ENCODE data around the gene GABRG3.

Gene GABRG3

DNA sequence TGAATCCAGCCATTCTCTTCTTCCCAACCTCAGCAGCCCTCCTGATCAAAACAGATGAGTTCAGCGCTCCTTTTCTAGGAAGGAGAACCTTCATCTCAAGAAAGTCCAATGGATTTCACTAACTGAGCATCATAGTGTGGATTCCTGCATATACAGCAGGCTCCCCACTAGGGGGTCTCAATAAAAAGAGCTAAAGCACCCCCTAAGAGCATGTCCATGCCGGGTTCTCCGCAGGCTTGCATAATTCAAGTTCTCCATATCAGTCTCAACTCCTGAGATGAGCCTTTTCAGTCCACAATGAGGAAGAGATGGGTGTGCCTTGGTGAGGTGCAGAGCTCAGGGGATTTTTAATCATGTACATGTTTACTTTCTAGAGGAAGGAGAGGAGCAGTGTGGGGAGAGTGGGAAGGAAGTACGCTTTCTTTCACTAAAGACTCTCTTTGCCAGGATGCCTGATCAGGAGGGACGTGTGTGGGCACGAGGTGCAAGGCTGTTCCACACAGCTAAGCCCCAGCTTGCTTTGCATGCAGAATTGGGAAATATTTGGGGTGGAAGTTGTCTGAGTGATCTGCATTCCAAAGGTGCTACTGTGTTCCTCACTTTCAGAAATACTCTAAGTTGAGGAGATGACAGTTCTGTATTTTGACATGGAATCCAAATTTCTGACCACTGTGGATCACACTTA, 564.6 kb downstream of the GABRG3 start:
- DNase-seq = no peak

DNA sequence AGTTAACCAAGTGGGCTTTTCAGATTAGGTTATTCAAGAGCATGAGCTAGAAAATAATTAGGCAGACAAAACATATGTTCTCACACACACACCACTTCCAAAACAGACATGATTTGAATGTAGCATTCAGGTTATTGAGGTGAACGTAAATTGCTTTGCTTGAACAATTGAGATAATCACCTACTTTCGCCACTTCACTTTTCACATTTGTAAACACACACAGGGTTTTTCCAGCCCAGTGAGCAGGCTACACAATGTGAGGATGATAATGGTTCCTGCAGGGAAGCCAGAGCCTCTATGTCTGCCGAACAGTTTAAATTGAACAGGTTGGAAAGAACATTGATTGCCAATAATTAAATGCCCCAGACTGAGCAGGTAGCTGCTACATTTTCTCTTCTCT, 567.3 kb downstream of the GABRG3 start:
- no peak for DNase-seq

DNA sequence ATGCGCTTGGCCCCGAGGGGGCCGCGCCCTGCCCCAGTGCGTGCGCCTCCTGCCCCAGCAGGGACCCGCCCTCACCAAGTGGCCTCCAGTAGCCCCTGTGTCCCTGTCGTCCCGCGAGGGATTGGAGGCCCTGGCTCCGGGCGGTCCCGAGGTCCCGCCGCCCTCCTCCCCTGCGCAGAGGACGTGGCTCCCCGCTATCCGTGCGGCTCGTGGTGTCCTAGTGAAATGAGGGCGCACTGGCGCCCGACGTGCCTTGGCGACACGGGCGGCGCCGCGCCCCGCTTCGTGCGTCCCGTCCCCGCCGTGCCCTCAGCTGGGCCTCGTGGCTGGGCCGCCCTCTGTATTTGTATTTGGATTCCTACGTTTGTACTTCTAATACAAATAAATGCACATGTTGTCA, 570.6 kb downstream of the GABRG3 start:
- no peak for DNase-seq

DNA sequence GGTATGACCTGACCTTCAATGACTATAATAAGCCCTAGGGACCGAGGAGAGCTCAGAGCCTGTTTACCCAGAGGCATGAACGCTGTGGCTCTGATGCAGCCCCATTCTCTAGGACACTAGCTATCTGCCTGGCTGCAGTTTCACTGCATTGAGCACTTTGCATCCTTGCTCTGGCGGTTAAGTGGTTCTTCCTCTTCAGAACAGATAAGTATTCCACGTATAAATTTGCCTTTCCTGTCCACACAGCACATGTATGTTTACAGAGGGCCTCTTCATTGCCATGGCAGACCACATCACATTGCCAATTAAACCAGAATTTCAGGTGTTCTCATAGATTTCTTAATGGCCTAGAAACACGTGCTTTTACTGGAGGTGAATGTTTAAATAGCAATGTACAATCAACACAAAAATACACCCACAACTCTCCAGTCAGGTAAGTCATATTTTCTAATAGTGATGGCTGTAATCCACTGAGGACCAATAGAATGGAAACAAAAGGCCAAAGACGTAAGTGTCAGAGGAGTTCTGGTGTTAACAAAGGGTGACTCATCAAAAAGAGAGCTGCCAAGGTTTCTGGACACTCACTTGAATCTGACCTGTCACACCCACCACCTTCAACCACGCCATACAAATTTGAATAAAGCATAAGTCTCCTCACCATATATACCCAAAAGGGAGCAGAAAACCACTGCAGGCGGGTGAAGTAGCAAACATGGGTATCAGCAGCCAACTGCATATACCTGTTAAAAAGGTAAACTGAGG, 574.7 kb downstream of the GABRG3 start:
- no peak for DNase-seq

DNA sequence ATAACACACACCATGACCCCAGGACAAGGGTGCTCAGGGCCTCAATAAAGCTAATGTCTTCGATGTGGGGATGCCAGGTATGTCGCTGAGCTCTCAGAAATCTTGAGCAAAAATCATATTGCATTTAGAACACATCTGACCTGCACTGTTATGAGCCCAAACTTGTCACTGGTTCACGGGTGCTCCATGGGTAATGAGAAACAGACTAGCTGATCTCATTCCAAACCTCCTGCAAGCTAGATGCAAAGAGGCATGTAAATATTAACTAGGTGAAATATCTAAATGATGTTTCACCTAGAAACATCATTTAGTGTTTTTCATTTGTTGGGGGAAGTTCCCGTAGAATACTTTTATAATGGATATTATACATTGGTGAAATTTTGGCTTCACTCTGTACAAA, 578.8 kb downstream of the GABRG3 start:
- DNase-seq = no peak

DNA sequence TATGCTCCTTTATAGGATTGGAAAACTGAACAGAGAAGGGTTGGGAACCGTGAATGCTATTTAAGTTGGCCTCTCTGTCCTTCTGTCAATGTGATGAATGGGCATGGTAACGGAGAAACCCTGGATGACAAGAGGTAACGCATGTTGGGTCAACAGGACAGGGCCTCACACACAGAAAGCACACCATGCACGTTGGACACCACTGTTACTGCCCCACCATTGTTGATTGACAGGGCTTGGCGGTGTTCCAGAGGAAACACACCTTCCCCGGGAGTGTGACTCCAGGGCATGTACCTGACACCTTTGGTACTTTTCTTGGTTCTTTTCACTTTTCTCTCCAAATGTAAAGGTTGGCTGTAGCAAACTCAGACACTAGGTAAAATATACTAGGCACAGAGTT, 579.7 kb downstream of the GABRG3 start:
- no peak for DNase-seq

DNA sequence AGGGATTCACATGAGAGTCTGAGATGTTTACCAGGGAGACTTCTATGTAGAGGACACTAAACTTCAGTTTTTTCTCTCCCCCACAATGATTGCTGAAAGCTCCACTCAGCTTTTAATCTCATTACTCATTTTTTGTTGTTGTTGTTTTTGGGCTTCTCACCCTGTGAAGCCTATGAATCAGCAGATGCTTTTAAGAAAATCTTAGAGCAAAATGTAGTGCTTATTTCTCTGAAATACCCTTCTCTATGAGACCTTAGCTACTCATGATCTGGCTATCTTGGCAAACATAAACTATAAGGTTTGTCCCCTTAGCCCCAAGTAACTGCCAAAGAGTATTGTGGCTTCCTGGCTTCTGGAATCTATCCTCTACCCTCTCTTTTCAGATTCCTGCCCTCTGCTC, 590.8 kb downstream of the GABRG3 start:
- DNase-seq = no peak

DNA sequence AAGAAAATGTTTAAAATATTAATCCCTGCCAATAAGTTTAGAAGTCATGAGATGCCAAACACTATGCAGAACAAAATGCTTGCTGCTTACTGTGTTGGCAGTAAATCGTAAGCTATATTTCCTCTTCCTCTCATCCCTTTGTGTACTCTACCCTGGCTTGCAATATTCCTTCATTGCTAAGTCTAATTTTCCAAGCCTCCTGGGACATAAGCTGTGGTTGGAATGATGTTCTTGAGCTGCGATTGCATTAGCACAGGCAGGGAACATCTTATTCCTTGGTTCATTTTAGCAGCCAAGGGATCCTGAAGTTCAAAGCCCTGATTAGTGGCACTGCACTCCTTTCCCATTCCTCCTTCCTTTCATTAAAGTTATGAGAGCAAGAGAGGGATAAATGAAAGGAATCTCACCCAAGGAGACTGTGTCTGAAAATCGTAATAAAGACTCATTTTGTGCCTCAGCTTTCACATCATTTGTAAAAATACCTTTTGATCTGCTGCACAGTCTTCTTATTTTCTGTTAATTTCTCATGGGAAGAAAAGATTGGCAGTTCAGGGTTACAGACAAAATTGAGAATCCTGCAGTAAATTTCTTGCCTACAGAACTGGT, 592.9 kb downstream of the GABRG3 start:
- DNase-seq = no peak

DNA sequence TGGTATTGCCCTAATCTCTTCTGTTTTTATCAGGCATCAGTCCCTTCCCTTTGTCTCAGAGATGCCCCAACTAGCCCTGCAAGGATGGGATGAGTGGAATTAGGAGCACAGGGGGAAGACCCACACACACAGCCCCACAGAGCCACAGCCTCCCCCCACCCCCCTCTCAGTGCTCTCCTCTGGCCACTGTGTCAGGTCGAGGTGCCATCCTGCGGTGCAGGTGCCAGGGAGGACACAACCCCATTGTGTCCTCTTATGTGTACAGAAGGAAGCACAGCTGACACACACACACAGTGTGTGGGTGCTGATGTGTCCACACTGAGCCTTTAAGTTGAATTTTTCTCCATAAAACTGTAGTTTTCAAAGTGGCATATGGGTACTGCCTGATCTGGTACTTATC, 593.7 kb downstream of the GABRG3 start:
- no peak for DNase-seq

DNA sequence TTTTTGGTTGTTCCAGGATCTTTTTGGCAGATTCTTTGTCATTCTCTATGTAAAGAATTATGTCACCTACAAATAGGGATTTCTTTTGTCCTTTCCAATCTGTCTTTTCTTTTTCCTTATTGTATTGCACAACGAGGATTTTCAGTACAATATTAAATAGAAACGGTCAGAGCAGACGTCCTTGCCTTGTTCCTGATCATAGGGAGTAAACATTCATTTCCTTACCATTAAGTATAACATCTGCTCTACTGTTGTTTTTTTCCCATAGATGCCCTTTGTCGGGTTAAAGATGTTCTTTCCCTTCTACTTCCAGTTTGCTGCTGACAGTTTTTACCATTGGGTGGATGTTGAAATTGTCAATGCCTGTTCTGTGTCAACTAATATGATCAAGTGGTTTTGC, 599.8 kb downstream of the GABRG3 start:
- no peak for DNase-seq

DNA sequence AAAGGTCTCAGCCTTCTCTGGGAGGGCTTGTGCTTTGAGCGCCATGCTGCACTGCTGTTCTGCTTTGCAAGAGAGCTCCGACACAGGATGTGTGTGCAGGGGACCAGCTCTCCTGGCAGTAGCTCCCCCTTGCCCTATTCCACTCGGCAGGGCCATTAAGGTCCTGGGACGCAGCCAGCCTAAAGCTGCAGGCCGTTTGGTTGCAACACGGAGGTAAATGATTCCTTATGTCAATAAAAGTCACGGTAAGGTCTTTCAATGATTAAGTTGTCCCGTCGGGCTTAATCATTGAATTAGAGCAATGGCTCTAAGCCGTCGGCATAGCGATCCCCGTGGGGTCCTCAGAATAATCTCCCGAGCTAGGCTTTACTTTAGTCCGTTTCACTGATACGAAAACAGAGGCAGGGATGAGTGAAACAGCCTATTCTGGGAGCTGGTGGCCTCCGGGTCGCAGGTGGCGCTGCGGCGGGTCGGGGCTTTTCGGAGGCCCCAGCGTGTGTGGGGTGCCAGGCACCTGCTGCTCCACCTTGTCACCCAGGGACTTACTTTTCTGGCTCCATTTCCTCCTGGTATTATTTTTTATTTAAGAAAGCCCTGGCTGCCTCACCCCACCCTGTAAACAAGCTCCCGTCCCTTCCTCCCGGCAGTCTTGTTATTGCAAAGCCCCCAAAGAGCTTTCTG, 603.0 kb downstream of the GABRG3 start:
- DNase-seq = no peak

DNA sequence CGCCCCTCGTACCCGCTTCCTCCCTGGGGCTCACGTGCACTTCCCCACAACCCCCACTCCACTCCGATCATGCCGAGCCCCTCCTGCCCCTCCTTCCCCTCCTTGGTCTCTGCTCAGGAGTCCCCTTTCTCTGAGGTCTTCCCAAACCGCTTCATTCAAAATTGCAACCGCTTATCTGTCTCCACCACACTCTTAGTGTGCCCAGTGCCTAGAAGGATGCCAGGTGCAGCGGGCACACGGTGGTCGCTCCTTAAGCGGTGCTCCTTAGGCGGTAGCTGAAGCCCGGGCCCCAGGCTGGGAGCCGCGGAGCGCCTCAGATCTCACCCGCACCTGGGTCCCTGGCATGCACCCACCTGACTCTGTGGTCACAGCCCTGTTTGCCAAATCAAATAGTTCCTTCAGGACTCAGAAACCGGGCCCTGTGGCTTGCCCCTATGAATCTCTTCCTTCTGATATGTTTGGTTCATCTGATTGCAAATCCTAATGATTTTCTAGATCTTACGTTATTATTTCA, 603.6 kb downstream of the GABRG3 start:
- DNase-seq = no peak

DNA sequence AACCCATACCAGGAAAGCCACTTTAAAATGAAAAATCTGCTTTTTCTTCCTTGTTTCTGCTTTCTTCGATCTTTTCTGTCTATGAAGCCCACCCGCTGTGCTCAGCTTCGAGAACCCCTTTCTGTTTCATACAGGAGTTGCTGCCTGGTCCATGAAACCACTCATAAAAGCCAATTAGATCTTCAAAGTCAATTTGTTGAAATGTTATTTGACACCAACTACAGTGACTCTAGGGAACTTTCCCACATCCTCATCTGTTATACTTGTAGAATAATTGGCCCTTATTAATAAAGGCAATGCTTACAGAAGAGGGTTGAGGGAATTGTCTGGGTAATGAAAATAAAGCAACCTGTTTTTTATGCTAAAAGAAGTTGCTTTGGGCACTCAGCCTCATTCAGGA, 604.5 kb downstream of the GABRG3 start:
- DNase-seq = no peak

DNA sequence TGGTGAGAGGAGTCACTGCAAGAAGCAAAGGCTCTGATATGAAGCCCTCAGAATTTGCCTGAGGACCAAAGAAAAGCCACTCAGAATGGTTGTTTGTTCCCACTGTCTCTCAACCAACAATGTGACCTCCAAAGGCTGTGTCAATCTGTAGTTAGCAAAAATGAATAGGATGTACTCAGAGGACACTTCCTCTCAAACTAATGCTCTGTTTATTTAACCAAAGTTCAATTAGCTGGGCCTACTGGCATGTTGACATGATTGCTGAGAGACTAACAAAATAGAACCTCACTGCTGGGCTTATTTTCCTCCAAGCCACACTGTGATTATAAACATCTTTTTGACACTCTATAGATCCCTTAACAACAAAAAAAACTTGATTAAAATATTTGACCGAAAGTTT, 605.6 kb downstream of the GABRG3 start:
- DNase-seq = no peak

DNA sequence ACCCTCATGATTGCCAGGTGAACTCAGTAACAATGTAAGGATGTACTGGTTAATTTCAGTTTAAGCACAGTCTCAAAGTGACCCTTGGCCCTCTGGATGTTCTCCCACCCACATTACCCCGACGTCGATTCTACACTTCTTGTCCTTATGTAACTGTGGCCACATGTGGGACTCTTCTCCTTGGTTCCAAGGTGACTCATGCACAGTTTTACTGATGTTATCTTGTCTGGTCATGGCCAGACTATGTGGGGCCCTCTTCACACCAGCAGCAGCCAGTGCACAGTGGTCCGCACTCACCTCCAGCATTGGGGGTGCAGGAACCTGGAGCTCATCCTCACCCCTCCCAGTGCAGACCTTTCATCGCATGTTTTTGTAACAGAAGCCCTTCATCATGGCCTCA, 608.8 kb downstream of the GABRG3 start:
- DNase-seq = no peak

DNA sequence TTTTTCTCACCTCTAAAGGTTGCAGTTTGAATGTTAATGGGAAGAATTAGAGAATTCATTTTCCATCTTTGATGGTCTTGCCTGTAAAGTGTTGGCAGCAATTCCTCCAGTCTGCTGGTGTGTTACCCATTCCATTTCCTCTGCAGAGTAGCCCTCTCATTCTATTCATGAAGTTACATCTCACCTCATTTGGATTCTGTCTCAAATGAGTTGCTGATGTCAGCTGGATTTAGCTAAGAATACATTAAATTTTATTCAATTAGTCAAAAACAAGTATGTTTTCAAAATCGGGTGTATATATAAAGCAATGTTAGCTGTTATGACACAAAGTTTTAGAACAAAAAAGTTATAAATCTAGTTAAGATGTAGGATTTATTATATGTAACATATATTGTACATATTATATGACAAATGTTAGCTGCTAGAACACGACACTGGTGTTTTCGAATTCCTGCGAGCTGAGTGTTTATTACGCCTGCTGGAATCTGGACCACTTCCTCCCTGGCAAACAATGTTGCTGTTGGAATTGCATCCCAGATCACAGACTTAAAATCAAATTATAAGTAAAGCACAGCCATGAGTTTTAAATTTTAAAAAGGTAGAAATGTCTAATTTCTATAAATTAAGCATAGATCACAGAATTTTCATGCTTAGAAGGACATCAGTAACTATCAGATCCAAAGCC, 611.9 kb downstream of the GABRG3 start:
- no peak for DNase-seq

DNA sequence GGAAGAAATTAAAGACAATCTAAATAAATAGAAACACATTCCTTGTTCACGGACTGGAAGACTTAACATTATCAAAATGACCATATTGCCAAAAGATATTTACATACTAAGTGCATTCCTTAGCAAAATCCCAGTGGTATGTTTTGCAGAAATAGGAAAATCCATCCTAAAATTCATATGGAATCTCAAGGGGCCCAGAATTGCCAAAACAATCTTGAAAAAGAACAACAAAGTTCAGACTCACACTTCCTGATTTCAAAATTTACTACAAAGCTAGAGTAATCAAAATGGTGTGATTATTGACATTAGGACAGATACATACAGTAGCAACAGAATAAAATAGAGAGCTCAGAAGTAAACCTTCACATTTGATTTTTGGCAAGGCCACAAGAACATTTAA, 612.7 kb downstream of the GABRG3 start:
- DNase-seq = no peak

DNA sequence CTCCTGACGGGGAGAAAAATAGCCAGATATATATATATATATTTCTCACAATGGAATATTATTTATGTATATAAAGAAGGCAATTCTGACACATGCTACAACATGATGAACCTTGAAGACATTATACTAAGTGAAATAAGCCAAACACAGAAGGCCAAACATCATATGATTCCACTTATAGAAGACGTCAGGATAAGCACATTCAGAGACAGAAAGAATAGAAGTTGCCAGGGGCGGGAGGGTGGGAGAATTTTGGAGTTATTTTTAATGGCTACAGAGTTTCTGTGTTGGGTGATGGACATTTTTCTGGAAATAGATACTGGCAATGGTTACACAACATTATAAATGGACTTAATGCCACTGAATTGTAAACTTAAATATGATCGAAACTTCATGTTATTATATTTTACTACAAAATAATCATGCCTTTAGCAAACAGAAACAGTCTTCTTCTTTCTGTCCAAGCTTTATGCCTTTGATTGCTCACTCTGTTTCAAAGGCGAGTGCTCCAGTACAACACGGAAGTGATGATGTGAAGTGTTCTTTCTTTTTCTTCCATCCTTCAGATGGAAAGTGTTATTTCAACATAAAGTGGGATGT, 614.2 kb downstream of the GABRG3 start:
- DNase-seq = no peak

DNA sequence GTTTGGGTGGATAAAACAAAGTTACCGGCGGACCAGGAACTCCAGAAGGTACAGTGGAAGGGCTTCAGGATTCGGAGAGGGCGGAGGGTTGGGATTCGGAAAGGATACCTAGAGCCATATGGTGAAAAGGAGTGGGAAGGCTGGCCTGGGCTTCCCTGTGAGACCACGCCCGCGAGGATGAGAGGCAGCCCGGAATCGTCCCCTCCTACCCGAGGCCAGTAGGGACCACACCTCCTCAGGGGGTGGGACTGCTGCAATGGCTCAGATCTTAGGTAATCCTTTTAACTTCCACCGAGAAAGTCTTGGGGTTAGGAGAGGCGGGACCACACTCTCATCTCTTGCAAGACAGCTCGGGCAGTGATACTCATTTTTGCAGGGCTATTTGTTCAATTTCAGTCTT, 616.8 kb downstream of the GABRG3 start:
- DNase-seq = no peak

DNA sequence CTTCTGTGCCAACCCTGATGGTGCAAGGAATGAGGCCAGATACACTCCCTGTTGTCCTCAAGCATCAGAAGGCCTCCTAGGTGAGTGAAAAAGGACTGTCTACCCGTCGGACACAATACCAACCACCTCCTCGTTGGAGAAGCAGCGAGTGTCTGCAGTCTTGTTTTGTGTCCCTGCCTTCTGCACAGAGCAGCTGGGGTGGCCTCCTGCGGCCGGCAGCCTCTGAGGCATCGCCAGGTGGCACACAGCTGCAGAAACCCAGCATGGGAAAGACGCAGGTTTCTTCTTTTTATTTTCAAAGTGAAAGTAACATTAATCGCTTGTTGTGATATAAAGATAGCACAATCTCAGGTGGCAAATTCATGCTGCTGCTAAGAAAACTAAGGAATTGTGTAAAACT, 618.3 kb downstream of the GABRG3 start:
- peak; percentile 17 for DNase-seq

DNA sequence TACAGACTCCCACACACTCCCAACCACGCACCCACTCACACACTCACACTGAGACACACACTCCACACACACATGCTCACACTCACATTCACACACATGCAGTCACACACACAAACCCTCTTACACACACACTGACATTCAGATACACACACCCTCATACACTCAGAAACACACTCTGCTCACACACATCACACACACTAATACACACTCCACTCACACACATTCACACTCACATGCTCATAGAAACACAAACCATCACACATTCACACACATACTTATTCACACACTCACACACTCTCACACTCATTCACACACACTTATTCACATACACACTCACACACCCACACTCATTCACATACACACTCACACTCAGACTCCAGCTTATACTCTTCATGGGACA, 618.8 kb downstream of the GABRG3 start:
- no peak for DNase-seq
